Measurements from ENCODE around the gene CNTRL.

DNA sequence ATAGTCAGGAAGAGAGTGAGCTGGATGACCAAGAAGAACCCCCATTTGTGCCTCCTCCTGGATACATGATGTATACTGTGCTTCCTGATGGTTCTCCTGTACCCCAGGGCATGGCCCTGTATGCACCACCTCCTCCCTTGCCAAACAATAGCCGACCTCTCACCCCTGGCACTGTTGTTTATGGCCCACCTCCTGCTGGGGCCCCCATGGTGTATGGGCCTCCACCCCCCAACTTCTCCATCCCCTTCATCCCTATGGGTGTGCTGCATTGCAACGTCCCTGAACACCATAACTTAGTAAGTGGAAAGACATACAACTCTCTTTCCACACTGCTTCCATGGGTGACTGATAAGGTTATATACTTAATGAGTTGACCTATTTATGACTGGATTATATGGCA lies 75.4 kb downstream of the CNTRL start:
- TF ChIP-seq CTCF (IDR thresholded peaks at IDR 0.05; ENCODE audit: control extremely low read depth in 1 of 3, insufficient read depth in 1 of 3, low read depth in 1 of 3, low read length in 3 of 3), result no peak
- no peak for TF ChIP-seq SP4 (IDR thresholded peaks at IDR 0.05; ENCODE audit: low read length)
- no peak for TF ChIP-seq POLR2A (IDR thresholded peaks at IDR 0.05; ENCODE audit: control extremely low read depth in 1 of 2, low read depth in 2 of 2, low read length in 2 of 2)
- TF ChIP-seq POLR2AphosphoS5 (IDR thresholded peaks at IDR 0.05; ENCODE audit: low read depth, low read length), result no peak
